Posterior vena cava (tissue), 2 donors: ENCODE results near the gene COASY. TPM values are rescaled to one million over a fixed set of nuclear protein-coding genes. Genes with fewer than 3 reads are reported as not detected.

ENCODE experiments used
- DNase-seq: peaks from one replicate; pipeline ENCODE4 v3.0.0-alpha.2; 2020; ENCODE audit warnings: low spot score
- intact Hi-C, 2 donors: fragments of 100-400 bp; cut with DNase I; formaldehyde crosslinking; loops; one replicate each; pipeline versions ENCODE4 v1.14.1 to v1.14.2; 2022 to 2023
- total RNA-seq, 2 donors: library from RNA; stranded (reverse); fragmentation: NEBNext Ultra II Directional; extraction: Animal tissue kit (Norgen Biotek cat#: 25700); gene quantifications; one replicate each; pipeline ENCODE4 v1.2.1, GENCODE V29; 2021
- donor health status: DM: yes; HTN: yes; CAD: no.
- donor health status: DM: yes; HTN: yes; CAD: no.

COASY gene
- total RNA-seq, 2 donors from 2014 or later: 34.0 TPM

DNA sequence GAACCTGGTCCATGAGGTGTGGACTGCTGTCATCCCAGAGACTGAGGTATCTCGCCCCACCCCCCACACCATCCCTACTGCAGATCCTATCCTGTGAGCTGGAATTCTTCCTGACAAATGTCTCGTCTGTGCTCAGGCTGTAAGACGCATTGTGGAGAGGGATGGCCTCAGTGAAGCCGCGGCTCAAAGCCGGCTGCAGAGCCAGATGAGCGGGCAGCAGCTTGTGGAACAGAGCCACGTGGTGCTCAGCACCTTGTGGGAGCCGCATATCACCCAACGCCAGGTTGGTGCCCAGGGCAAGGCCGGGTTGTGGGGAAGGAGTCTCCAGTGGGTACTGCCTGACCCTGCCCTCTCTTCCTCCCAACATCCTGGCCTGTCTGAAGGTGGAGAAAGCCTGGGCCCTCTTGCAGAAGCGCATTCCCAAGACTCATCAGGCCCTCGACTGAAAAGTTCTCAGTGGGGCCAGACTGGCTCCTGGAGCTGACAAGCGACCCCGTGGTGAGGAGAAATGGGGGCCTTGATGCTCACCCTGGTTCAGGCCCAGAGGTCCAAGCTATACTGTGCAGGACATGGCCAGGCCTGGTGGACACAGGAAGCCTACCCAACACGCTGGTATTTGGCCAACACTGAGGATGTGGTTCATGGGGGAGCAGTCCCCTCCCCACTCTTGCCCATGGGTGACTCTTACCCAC, 3.7 kb downstream of the COASY start:
- peak; percentile 66 for DNase-seq
- intact Hi-C loops: no loop called here

DNA sequence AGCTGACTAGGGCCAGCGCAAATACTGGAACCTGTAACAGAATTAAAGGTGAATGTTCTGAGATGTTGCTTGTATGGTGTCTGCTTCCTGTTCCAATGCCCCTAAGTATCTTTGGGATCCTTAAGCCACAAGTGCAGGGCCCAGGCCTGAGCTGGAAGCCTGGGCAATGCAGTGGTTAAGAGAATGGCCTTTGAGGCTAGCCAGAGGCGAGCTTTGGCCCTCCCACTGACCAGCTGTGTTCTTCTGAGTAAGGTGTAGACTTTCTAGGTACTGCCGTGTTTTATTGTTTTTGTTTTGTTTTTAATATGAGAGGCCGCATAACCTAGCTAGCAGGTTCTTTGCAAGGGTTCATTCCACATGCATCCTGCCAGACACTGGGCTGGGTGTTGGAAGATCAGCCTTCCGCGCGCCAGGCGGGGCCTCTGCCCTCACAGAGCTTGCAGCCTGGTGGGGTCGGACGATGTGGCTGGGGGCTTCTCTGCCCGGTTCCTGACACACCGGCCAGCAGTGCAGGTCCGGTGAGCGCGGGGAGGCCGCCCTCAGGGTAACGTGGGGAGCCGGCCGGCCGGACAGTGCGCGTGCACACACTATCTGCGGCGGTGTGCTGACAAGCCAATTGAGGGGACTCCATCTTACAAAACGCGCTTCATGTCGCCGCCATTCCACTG, 4.4 kb downstream of the COASY start:
- intact Hi-C loops: no loop called here
- DNase-seq: peak; percentile 62

DNA sequence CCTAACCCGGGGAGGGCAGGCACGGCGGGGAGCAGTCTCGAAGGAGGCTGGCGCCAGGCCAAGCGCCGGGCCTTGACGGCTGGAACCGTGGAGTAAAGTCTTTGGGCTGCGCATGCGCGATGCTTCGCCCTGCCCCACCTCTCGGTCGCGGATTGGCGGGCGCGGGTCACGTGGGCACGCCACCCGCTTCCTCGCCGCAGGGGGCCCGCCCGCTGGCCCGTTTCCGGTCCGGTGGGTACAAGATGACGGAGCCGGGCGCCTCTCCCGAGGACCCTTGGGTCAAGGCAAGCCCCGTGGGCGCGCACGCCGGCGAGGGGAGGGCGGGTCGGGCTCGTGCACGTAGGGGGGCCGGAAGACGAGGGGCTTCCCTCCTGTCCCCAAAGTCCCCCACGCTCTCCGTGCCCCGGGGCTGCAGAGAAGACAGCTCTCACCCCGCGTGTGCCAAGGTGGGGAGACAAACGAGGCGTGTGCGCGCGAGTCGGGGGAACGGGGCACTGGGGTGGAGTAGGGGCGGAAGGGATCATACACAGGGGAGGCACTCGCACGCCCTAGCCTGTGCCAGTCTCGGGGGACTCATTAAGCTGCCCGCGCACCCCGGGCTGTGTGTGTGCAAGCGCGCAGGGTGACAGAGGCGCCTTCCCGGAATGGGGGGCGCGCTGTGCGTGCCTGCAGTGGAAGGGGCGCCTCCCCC, 5.1 kb downstream of the COASY start, which contains the start of gene MLX:
Gene MLX (plus strand): TSS at position 218 of the 691 bp plus-strand sequence. CDS start 25 bp downstream, at position 243.
- peak; percentile 98 for DNase-seq
- intact Hi-C loops: no loop called here

DNA sequence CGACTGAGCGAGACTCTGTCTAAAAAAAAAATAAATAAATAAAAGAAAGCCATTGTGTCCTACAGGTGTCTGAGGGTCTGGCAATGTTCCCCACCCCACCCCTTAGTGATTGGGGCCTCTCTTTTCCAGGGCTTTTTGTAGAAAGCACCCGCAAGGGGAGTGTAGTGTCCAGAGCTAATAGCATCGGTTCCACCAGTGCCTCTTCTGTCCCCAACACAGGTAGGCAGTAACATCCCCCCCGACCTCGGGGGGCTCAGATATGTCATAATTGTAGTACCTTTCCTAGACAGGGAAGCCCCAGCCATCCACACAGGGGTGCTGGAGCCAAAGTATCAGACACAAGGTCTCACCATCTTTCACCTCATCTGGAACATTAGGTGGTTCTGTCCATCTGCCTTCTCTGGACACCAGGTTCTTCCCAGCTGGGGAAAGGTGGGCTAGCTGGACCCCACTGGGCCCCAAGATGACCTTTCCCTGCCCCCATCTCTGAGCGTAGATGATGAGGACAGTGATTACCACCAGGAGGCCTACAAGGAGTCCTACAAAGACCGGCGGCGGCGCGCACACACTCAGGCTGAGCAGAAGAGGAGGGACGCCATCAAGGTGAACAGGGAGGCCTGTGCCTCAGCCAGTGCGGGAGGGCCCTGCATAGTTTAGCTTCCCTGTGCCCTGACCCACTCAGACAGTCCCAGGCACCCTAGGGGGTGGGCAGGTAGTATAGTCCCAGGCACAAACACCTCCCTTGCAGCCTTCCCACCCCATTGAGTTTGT, 6.6 kb downstream of the COASY start:
- intact Hi-C loops: no loop called here
- DNase-seq: peak; percentile 52

DNA sequence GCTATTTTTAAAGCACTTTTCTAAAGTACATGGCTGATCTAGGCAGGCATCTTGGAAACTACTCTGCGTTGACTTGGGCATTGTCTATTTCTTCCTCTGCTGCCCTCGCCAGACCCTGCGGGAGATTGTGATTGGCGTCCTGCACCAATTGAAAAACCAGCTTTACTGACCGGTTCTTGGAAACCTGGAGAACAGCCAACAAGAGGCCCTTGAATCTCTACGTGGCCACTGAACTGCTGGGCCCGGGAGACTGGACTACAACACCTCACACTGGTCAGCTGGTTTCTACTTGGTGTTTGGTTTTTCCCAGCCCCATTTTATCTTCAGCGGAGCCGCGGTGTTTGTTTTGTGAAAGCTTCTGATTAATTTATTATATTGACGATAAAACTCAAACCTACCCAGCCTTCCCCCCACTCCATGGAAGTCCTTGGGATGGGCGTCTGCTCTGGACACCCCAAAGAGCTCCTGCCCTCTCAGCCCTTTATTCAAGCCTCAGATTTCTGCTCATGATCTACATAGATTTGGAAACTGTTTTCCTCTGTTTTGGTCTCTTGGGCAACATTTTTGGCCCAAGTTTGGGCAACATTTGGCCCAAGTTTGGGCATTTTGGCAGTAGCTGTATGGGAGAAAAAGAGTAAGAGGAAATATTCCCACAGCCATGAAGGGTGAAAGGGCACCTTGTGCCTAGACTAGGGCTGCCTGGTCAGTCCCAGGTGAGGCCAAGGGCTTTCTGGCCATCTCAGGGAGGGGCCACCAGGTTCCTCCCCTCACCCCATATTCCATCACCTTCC, 9.7 kb downstream of the COASY start:
- DNase-seq: no peak
- intact Hi-C loops: loop anchor here in 1 of 2 donors (10.0 kb wide), 1 partner anchor 113 kb away; the partner anchor contains the start of genes CCR10 and CNTNAP1

DNA sequence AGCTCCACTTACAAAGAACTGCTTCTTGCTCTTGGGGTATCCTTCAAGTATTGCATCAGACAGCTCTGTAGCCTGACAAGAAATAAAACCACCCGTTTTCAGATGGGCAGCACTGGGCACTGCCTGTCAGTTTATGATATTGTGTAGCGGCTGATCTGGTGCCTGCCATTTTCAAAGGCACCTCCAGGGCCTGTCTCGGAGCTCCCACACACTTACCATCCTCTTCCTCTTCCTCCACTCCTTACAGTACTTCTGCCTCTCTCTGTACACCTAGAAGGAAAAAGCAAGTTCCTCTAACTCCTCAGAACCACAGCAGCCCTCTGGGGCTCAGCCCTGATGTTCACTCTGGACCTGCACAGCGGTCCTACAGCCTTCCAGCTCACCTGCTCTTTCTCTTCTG, 11.1 kb downstream of the COASY start:
- intact Hi-C loops: loop anchor here in 1 of 2 donors (10.0 kb wide), 1 partner anchor 112 kb away; the partner anchor contains the start of genes CCR10 and CNTNAP1
- DNase-seq: no peak

DNA sequence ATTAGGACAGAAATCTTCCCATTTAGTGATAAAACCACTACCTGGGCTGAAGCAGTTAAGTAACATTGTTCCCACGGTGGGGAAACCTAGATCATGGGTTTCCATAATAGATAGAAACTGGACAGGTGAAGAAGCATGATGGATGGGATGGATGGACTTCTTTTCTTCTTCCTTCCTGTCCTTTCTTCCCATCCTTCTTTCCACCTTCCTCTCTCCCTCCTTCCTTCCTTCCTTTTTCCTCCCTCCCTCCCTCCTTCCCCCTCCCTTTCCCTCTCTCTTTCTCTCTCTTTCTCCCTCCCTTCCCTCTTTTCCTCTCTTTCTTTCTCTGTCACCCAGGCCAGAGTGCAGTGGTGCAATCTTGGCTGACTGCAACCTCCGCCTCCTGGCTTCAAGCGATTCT, 12.5 kb downstream of the COASY start:
- no peak for DNase-seq
- intact Hi-C loops: loop anchor here in 1 of 2 donors (10.0 kb wide), 1 partner anchor 110 kb away; the partner anchor contains the start of genes CCR10 and CNTNAP1

DNA sequence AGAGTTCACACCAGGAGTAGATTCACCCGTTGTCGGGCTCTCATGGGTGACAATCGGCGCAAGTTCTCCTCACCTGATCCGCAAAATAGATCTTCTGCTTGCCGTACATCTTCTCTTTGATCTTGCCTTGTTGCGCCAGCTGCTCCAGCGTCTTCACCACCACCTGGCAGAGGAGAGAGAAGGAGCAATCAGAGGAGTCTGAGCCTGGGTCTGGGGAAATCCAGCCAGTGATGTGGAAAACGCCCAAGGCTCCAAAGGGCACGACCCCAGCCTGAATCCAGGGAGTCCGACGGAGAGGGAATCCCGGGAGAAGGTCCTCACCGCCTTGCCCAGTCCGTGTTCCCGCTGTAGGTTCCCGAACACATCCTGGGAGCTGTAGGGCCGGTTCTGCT, 15.2 kb downstream of the COASY start:
- intact Hi-C loops: loop anchor here (5.0 to 10.0 kb wide), 2 partner anchors 105 to 108 kb away; partner anchors contain the start of genes CCR10 (in 2 of the 2) and CNTNAP1 (in 2 of the 2)
- DNase-seq: peak; percentile 69

DNA sequence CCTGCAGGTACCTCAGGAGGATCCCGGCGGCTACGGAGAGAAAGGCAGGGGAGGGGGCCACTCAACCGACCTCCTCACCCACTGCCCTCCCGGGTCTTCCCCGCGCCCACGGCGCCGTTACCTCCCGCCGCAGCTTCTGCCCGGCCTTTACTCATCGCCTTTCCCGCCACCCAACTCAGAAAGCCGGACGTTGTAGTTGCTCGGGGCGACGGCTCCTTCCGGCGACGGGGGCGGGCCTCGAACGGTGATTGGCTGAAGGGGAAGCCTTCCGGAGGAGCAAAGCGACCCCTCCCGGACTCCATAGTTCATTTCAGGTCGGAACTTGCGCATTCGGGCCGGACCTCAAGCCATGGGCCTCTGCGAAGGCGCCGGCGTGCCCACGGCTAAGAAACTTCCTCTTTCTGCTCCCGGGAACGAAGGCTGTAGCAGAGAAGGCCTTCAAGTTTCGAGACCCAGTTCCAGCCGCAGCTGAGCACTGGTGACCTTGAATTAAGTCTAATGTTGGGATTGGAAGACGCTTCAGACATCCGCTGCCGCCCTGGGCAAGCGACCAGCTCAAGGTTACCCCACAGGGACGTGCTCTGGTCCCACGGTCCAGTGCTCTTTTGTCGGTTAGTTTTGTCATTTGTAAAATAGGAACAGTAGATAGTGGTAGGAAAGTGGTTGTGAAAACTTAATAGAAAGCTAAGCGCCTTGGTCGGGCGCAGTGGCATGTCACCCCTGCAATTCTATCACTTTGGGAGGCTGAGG, 15.8 kb downstream of the COASY start, which contains the start of gene PSMC3IP:
Gene PSMC3IP (minus strand): TSS at position 198 of the 750 bp plus-strand sequence. CDS start 43 bp downstream, at position 155.
- intact Hi-C loops: loop anchor here (5.0 to 10.0 kb wide), 2 partner anchors 105 to 107 kb away; partner anchors contain the start of genes CCR10 (in 2 of the 2) and CNTNAP1 (in 2 of the 2)
- peak; percentile 99 for DNase-seq

DNA sequence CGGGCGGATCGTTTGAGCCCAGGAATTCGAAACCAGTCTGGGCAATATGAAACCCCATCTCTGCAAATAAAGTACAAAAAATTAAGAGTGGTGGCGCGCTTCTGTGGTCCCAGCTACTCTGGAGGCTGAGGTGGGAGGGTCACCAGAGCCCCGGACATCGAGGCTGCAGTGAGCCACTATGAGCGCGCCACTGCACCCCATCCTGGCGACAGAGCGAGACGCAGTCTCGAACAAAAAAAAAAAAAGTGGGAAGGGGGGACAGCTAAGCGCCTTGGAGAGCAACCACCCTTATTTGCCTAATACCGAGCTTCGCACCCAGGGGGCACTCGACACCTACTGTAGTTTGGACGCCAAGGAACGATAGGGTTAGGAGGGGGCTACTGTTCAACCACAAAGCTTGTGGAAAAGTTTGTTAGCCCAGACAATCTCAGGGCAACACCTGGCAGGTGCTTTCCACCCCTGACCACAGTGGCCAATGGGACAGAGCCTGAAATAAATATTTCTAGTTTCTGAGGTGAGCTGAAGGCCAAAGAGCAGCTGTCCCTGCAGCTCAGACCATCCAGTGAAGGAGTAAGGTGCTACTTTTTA, 16.4 kb downstream of the COASY start:
- peak; percentile 90 for DNase-seq
- intact Hi-C loops: loop anchor here (5.0 to 10.0 kb wide), 2 partner anchors 104 to 106 kb away; partner anchors contain the start of genes CCR10 (in 2 of the 2) and CNTNAP1 (in 2 of the 2)

DNA sequence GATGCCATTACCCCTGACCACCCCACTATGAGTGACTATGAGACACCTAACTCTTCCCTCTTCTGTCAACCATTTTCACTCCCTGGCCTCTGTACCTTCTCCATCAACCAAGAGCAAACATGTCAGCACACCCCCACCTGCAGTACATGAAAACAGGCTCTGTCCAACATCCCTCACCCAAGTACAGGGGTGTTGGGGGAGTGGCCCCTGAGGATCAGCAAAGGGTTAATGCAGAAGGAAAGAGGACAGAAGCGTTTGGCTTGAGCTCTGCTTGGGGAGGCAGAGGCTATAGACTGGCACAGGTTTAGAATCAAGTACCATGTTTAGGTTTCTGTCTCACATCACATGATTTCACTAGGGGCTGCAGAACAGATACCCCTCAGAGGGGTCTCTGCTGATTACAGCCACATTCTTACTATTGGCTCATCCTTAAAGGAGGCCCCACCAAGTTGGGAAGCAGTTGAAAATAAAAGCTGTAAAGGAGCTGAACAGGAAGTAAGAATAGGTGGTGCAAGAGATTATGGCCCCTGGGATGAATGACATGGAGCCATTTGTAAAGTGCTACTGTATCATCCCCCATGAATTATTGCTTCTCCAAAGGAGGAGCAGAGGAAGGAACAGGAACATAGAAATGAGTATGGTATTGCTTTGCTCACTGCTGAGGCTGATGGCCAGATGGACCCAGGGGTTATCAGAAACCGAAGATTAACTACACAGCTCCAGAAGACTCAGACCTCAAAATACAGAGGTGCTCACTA, 18.0 kb downstream of the COASY start:
- intact Hi-C loops: loop anchor here (5.0 to 10.0 kb wide), 2 partner anchors 102 to 105 kb away; partner anchors contain the start of genes CCR10 (in 2 of the 2) and CNTNAP1 (in 2 of the 2)
- no peak for DNase-seq

DNA sequence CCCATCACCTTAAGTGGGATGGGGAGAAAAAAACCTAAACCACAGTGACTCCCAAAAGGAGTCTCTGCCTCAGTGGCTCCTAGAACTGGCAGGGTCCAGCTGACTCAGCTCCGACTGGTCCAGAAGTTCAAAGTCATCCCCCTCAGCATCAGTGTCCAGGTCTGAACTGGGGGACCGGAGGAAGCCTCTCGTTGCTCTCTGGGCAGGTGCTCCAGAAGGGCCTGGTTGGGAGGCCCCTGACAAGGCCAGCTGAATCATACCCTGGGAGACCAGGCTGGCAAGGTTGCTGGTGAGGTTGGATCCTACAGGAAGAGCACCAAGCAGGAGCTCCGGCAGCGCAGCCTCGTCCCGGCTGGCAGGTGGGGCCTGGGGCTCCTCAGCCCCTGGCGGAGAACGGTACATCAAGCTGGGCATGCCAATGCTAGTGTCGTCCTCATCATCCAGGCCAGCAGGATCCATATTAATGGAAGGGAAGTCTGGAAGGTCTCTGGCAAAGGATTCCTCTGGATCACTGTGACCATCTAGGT, 19.9 kb downstream of the COASY start:
- no peak for DNase-seq
- intact Hi-C loops: no loop called here

DNA sequence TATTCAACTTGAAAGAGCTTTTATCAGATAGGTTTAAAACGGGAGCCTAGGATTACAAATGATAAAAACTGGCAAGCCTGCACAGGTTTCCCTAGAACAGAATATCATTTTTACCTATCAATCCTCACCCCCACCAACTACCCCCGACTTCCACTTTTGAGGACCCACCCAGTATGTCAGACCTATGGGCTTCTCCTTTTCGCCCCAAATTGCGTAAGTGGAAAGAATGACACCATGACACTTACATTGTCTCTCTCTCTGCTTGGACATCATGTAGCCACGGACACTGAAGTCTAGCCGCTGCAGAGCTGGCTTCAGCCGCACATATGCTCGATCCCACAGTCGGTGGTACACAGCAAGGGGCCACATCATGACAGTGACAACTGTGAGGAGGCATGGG, 22.9 kb downstream of the COASY start:
- intact Hi-C loops: loop anchor here in 1 of 2 donors (1.0 kb wide), 1 partner anchor 27 kb away; no protein-coding TSS in a partner anchor
- DNase-seq: no peak

DNA sequence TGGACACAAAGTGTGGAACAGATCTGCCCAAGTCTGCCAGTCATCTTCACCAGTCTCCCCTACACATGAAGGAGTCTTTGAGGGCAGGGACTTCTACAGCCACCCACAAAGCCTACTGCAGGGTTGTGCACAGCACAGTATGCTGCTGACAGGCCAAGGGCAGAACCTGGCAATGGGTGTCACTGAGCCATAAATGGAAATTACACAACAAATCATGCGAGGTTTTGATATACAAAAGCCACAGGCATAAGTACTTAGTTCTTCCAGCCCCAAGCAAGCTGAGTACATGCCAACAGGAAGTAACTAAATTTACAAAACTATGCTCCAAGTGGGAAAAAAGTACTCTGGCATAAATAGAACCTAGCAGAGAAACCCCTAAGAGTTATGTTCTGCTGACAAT, 23.4 kb downstream of the COASY start:
- intact Hi-C loops: loop anchor here in 1 of 2 donors (1.0 kb wide), 1 partner anchor 27 kb away; no protein-coding TSS in a partner anchor

DNA sequence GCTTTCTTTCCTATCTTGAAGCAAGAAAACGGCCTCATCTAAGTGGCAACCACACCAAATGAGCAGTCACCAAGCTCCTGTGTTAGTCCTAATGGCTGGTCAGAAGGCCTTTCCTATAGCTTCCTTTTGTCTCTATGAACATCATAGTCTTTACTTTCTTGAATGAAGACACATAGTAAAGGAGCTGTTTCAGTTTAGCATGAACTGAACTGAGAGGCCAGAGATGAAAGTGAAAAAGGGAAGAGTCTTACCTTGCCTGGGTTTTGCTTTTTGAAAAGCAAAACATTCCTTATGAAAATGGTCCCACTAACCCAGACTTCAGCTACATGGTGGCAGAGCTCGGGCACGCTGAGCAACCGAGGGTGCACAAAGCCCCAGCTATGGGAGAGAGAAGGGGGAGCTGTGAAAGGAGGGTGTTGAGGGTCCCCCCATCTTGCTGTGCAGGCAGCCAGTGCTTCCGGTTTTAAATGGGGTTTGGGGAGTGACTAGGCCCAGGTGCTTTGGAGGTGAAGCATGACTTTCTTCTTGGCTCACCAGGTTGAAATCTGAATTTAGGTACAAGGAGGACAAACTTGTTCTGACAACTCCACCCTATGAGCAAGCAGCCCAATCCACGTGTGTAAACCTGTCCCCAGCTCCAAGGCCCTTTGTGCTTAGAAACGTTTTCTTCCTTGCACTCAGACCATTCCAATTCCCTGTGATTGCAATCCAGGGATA, 24.7 kb downstream of the COASY start:
- DNase-seq: peak; percentile 17
- intact Hi-C loops: no loop called here

More for the DNA sequence above, 23.4 kb downstream of the COASY start:
- DNase-seq: peak; percentile 44
